Testis (tissue), 3 donors: Measurements from ENCODE around the gene PKD2L2. TPM values are rescaled to one million over a fixed set of nuclear protein-coding genes. Genes with fewer than 3 reads are reported as not detected.

Experiments used
- DNase-seq: peaks from one replicate; pipeline ENCODE4 v3.0.0-alpha.2; 2019
- H3K27ac ChIP-seq, 2 donors: fragments of 200-600 bp; sonication (generic); one replicate each; pipeline ENCODE4 v1.5.1; 2019
- H3K27me3 ChIP-seq: fragments of 200-600 bp; sonication (generic); one replicate; pipeline ENCODE4 v1.5.1; 2019
- H3K36me3 ChIP-seq: fragments of 200-600 bp; sonication (generic); one replicate; pipeline ENCODE4 v1.5.1; 2017; ENCODE audit warnings: low read depth; ENCODE audit errors: missing control alignments
- H3K4me1 ChIP-seq: fragments of 200-600 bp; sonication (generic); one replicate; pipeline ENCODE4 v1.5.1; 2019
- H3K4me3 ChIP-seq, 2 donors: fragments of 200-600 bp; sonication (generic); one replicate each; pipeline ENCODE4 v1.5.1; 2017 to 2019
- H3K9me3 ChIP-seq: fragments of 200-600 bp; sonication (generic); one replicate; pipeline ENCODE4 v1.5.1; 2017
- POLR2A ChIP-seq: fragments of 450-650 bp; IDR thresholded peaks from one replicate; pipeline ENCODE4 v1.6.1; 2017; ENCODE audit warnings: antibody characterized with exemption, mild to moderate bottlenecking, moderate library complexity
- WGBS, 2 donors: methylation state at CpG; one replicate each; pipeline ENCODE4 v1.1.5; 2018; 5-methylcytosine and 5-hydroxymethylcytosine counted together
- intact Hi-C: fragments of 100-400 bp; cut with DNase I; formaldehyde crosslinking; loops from one replicate; pipeline ENCODE4 v1.15.1; 2023; ENCODE audit warnings: low total_unique reads
- polyA plus RNA-seq: library from polyadenylated mRNA; stranded (reverse); fragments of 350-450 nt; fragmentation: Illumina TruSeq; extraction: RNeasy Lipid Tissue Mini Kit (QIAGEN cat#74804); gene quantifications from one replicate; pipeline ENCODE4 v1.2.3, GENCODE V29; 2014; ENCODE audit warnings: low read depth, low replicate concordance; ENCODE audit not compliant: insufficient read depth
- total RNA-seq, 2 donors: library from RNA; depleted of rRNA; stranded (reverse); fragments of >200 nt; gene quantifications; one replicate each; pipeline ENCODE4 v1.2.3, GENCODE V29; 2016
- TF ChIP-seq, protein P1 (sequence below), 3 experiments: fragments of 450-650 bp in 2 of 3; fragments of 200-600 bp in 1 of 3; sonication (generic) in 1 of 3; IDR thresholded peaks; one replicate each; pipeline ENCODE4 v1.5.1; 2016 to 2019; ENCODE audit warnings: antibody characterized with exemption in 3 of 3, mild to moderate bottlenecking in 2 of 3, moderate library complexity in 1 of 3

PKD2L2 gene
- total and polyA plus RNA-seq, 3 donors from 2014 or later = 2.0 to 23.4 (median 7.4) TPM

GRCh38 chr5:137933491-137933911 lies 44.2 kb downstream of the PKD2L2 start:
- Histone ChIP-seq H3K4me3 (no peak overlapping the region), H3K36me3 (no peaks in the 10 kb centered on the region), H3K27me3 (no peaks in the 10 kb centered on the region), H3K27ac (no peak overlapping the region), H3K9me3 (no peaks in the 10 kb centered on the region), H3K4me1 (peaks cover 9% of the 10 kb centered on the region)
- 36 to 38% methylated on average over 3 of the region's 3 CpGs for WGBS, 2 donors
- TF ChIP-seq POLR2A = no peak
- TF ChIP-seq, protein P1, sequence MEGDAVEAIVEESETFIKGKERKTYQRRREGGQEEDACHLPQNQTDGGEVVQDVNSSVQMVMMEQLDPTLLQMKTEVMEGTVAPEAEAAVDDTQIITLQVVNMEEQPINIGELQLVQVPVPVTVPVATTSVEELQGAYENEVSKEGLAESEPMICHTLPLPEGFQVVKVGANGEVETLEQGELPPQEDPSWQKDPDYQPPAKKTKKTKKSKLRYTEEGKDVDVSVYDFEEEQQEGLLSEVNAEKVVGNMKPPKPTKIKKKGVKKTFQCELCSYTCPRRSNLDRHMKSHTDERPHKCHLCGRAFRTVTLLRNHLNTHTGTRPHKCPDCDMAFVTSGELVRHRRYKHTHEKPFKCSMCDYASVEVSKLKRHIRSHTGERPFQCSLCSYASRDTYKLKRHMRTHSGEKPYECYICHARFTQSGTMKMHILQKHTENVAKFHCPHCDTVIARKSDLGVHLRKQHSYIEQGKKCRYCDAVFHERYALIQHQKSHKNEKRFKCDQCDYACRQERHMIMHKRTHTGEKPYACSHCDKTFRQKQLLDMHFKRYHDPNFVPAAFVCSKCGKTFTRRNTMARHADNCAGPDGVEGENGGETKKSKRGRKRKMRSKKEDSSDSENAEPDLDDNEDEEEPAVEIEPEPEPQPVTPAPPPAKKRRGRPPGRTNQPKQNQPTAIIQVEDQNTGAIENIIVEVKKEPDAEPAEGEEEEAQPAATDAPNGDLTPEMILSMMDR (IDR thresholded peaks at IDR 0.05) = no peak
- no peak for DNase-seq
- intact Hi-C loops = no loop called here

DNA sequence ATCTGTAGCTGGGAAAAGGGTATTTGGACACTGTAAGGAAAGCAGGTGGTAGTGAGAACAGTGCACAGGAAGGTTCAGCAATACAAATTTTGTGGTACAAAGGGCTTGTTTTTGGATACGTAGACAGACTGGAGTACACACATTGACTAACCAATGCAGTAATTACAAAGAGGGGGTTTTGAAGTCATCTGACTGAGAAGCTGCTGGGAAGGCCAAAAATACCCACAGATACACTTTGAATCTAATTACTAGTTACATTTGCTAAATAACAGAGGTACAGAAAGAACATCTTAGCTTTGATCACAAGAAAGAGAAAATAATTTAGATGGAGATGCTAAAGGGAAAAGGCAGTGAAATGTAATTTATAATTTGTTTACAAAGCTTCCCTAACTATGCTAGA lies 45.9 kb downstream of the PKD2L2 start:
- H3K9me3 ChIP-seq = no peaks in the 10 kb centered on the region
- intact Hi-C loops = no loop called here
- 72 to 76% methylated on average over 1 of the region's 1 CpG for WGBS, 2 donors

GRCh38 chr5:137935694-137936093 lies 46.4 kb downstream of the PKD2L2 start:
- no peak for TF ChIP-seq POLR2A
- TF ChIP-seq, protein P1 (IDR thresholded peaks at IDR 0.05) = no peak
- no peaks in the 10 kb centered on the region for H3K9me3 ChIP-seq
- H3K36me3 ChIP-seq = no peaks in the 10 kb centered on the region
- intact Hi-C loops = no loop called here
- H3K4me1 ChIP-seq = peaks cover 9% of the 10 kb centered on the region
- no peaks in the 10 kb centered on the region for H3K27me3 ChIP-seq
- no peak overlapping the region for H3K4me3 ChIP-seq
- WGBS, 2 donors = 70 to 80% methylated on average over 3 of the region's 3 CpGs
- no peak overlapping the region for H3K27ac ChIP-seq
- no peak for DNase-seq

More for the DNA sequence above, 45.9 kb downstream of the PKD2L2 start:
- Histone ChIP-seq H3K4me3 (no peak overlapping the region), H3K4me1 (peaks cover 9% of the 10 kb centered on the region), H3K27me3 (no peaks in the 10 kb centered on the region), H3K27ac (no peak overlapping the region), H3K36me3 (no peaks in the 10 kb centered on the region)
- TF ChIP-seq POLR2A = no peak
- TF ChIP-seq, protein P1 (IDR thresholded peaks at IDR 0.05) = no peak
- no peak for DNase-seq

DNA sequence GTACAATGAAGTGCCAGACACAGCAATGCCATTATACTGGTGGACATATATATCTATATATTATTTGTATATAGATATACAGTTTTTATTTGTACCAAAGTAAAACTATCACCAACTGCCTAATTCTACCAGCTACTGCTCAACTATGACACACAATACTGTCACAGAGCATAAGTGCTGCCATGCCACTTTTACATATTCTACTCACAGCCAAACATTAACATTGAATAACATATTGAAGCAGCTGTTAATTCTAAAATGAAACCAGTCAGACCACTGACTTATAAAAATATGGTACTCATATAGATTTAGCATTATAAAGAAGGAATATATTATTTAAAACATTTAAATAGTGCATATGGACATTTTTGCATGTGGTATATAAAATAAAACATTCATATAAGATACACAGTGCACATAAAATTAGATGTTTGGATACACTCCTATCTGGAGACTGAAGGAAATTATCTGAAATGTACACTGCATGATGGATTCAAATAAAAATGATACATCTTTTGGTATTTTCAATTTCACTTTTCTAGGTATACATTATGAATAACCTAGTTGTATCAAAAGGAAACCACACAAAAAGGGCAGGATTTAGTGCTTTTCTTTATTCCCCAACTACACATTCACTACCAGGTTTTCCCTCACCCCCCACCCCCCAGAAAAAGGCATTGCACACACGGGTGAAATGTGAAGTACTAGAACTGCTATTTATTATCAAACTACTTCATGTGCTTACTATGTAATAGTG lies 48.9 kb downstream of the PKD2L2 start:
- TF ChIP-seq, protein P1 (IDR thresholded peaks at IDR 0.05) = no peak
- TF ChIP-seq POLR2A = no peak
- intact Hi-C loops = no loop called here
- Histone ChIP-seq H3K9me3 (no peaks in the 10 kb centered on the region), H3K36me3 (no peaks in the 10 kb centered on the region), H3K27me3 (no peaks in the 10 kb centered on the region), H3K4me1 (peaks cover 6% of the 10 kb centered on the region), H3K27ac (no peak overlapping the region), H3K4me3 (no peak overlapping the region)
- no peak for DNase-seq
- WGBS, 2 donors = 56 to 91% methylated on average over 1 of the region's 1 CpG

DNA sequence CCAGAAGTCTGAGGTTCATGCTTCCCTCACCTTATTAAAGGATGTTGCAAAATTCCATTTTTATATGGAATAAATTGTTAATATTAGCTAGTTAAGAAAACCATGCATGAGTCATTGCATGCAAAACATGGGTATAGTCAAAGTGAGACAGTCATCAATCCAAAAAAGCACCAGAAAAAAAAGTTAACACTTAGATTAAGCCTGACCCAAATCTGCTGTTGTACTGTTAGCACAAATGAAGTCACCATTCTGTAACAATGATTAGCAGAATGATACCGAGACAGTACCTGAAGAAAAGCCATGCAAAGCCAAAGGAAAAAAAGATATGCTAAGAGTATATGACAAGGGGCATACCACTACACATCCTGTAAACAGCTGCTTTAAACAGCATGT lies 49.5 kb downstream of the PKD2L2 start:
- H3K9me3 ChIP-seq = no peaks in the 10 kb centered on the region
- no peak for DNase-seq
- H3K27me3 ChIP-seq = no peaks in the 10 kb centered on the region
- no peak overlapping the region for H3K27ac ChIP-seq
- intact Hi-C loops = no loop called here
- no peaks in the 10 kb centered on the region for H3K36me3 ChIP-seq
- peaks cover under 1% of the 10 kb centered on the region for H3K4me1 ChIP-seq
- WGBS, 2 donors = 82 to 93% methylated on average over 1 of the region's 1 CpG
- TF ChIP-seq, protein P1 (IDR thresholded peaks at IDR 0.05) = no peak
- no peak for TF ChIP-seq POLR2A
- H3K4me3 ChIP-seq = no peak overlapping the region
